ENCODE results near the gene SLC6A13. TPM values are rescaled to one million over a fixed set of nuclear protein-coding genes. Genes with fewer than 3 reads are reported as not detected.

SLC6A13 gene
- total RNA-seq (under 1 TPM; 0.11 to 0.60 TPM), total RNA-seq (0 to 1.0 (median 0.13) reads per million in 172 experiments)
- 0.11 TPM for polyA plus RNA-seq (2013, experiment 1 of 2)
- polyA plus RNA-seq (2013, experiment 2 of 2): 0.44 TPM

DNA sequence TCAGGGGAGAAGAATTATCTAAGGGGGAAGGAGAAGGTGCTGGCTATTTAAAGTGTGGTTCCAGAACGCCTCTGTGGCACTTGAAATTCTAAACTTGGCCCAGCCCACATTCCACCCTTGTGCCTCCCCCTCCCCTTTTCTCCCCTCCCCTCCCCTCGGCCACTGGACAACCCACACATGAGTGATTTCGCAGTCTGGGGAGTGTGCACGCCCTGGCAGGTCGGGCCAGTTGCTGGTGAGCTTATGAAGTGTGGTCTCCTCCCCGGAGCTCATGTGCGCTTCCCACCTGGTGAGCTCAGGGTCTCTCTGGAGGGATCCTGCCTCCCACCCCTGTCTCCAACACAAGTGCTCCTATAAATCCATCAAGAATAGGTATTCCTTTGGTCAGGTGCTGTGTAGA, at the start of gene SLC6A13:
SLC6A13 (minus strand) TSS at position 20 of the 400 bp plus-strand sequence. CDS start 2,784 bp downstream, outside the sequence.
- intact Hi-C loops (cut with DNase I, micrococcal nuclease): no loop called here
- ChIA-PET CTCF (no interaction called here), POLR2A (no interaction called here)
- Histone ChIP-seq H3K9me3 (ENCODE audit: control insufficient read depth in 1 of 2, insufficient read depth in 1 of 2, low read length in 2 of 2) (no peaks in the 10 kb centered on the region), H3K4me1 (ENCODE audit: insufficient read depth, low read length) (no peaks in the 10 kb centered on the region), H3K27ac (ENCODE audit: low read depth in 1 of 2, low read length in 2 of 2) (no peak within 1 kb of the TSS), H3K4me3 (ENCODE audit: low read length) (no peak within 1 kb of the TSS), H3K36me3 (ENCODE audit: insufficient read depth, low read length) (no peaks in the 10 kb centered on the region), H3K27me3 (ENCODE audit: control insufficient read depth in 1 of 2, insufficient read depth in 2 of 2, low read length in 2 of 2) (peaks cover 2 to 6% of the 10 kb centered on the region in 2 experiments)
- Mint-ChIP-seq H3K9me3 (no peaks in the 10 kb centered on the region), H3K27me3 (peaks cover 17% of the 10 kb centered on the region), H3K27ac (no peak within 1 kb of the TSS), H3K36me3 (ENCODE audit: low read depth) (no peaks in the 10 kb centered on the region), H3K4me3 (no peak within 1 kb of the TSS), H3K4me1 (ENCODE audit: low read depth) (peaks cover 13% of the 10 kb centered on the region)
- no peak for DNase-seq
- no peak for ATAC-seq (ENCODE audit: poor library complexity)
- TF ChIP-seq, protein P1, sequence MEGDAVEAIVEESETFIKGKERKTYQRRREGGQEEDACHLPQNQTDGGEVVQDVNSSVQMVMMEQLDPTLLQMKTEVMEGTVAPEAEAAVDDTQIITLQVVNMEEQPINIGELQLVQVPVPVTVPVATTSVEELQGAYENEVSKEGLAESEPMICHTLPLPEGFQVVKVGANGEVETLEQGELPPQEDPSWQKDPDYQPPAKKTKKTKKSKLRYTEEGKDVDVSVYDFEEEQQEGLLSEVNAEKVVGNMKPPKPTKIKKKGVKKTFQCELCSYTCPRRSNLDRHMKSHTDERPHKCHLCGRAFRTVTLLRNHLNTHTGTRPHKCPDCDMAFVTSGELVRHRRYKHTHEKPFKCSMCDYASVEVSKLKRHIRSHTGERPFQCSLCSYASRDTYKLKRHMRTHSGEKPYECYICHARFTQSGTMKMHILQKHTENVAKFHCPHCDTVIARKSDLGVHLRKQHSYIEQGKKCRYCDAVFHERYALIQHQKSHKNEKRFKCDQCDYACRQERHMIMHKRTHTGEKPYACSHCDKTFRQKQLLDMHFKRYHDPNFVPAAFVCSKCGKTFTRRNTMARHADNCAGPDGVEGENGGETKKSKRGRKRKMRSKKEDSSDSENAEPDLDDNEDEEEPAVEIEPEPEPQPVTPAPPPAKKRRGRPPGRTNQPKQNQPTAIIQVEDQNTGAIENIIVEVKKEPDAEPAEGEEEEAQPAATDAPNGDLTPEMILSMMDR (IDR thresholded peaks at IDR 0.05): no peak

DNA sequence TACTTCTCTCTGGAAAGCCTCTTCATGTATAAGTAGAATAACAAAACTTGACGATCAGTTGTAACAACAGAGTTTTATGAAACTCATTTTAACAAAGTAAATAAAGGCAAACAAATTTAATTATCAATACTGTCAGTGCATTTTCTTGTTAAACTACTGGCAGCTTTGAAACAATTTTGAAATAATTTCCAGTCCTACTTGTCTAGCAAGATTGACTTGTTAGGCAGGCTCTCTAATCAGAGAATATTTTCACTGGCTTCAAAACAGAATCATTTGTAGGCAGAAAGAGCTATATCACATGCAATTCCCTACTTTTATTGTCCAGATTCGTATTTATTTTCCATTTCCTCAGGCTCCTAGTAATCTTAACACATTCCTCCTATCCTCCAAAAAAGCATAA, 45.9 kb upstream of the SLC6A13 start:
- ChIA-PET POLR2A (no interaction called here), CTCF (no interaction called here)
- intact Hi-C loops (cut with DNase I, micrococcal nuclease): no loop called here
- H3K36me3 ChIP-seq (ENCODE audit: insufficient read depth, low read length): peaks cover 90% of the 10 kb centered on the region
- Mint-ChIP-seq H3K4me1 (ENCODE audit: low read depth) (peaks cover 21% of the 10 kb centered on the region), H3K27ac (no peak overlapping the region), H3K27me3 (no peaks in the 10 kb centered on the region), H3K4me3 (no peak overlapping the region), H3K36me3 (ENCODE audit: low read depth) (peaks cover 99% of the 10 kb centered on the region), H3K9me3 (no peaks in the 10 kb centered on the region)
- TF ChIP-seq, protein P1 (IDR thresholded peaks at IDR 0.05): no peak
- no peaks in the 10 kb centered on the region for H3K9me3 ChIP-seq (ENCODE audit: control insufficient read depth in 1 of 2, insufficient read depth in 1 of 2, low read length in 2 of 2)
- no peaks in the 10 kb centered on the region for H3K4me1 ChIP-seq (ENCODE audit: insufficient read depth, low read length)
- ATAC-seq (ENCODE audit: poor library complexity) (no peak), DNase-seq (no peak)
- H3K27ac ChIP-seq (ENCODE audit: low read depth in 1 of 2, low read length in 2 of 2): no peak overlapping the region
- H3K4me3 ChIP-seq (ENCODE audit: low read length): no peak overlapping the region
- no peaks in the 10 kb centered on the region for H3K27me3 ChIP-seq (ENCODE audit: control insufficient read depth in 1 of 2, insufficient read depth in 2 of 2, low read length in 2 of 2)

DNA sequence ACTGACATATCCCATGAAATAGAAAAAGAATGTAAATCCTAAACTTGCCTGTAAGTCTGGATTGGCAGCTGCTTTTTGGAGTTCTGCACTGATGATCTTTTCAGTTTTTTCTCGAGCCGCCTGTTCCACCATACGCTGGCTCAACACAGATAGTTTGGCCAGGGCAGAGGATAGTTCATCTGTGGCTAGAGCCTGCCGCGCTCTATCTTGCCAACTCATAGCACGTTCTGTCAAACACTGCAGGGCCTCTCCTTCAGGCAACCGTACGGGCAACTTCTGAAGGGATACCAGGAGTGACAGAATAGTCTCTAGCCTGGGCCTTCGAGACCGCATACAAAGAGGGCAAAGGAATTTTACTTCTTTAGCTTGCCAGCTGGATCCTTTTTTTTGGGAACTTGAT, 44.8 kb upstream of the SLC6A13 start:
- peaks cover 32% of the 10 kb centered on the region for H3K4me1 Mint-ChIP-seq (ENCODE audit: low read depth)
- no peak for DNase-seq
- no peaks in the 10 kb centered on the region for H3K27me3 Mint-ChIP-seq
- no peak overlapping the region for H3K27ac Mint-ChIP-seq
- ChIA-PET CTCF (no interaction called here), POLR2A (no interaction called here)
- peaks cover 100% of the 10 kb centered on the region for H3K36me3 Mint-ChIP-seq (ENCODE audit: low read depth)
- H3K4me3 Mint-ChIP-seq: no peak overlapping the region
- ATAC-seq (ENCODE audit: poor library complexity): no peak
- H3K36me3 ChIP-seq (ENCODE audit: insufficient read depth, low read length): peaks cover 87% of the 10 kb centered on the region
- peaks cover 3% of the 10 kb centered on the region for H3K4me1 ChIP-seq (ENCODE audit: insufficient read depth, low read length)
- TF ChIP-seq, protein P1 (IDR thresholded peaks at IDR 0.05): no peak
- H3K27ac ChIP-seq (ENCODE audit: low read depth in 1 of 2, low read length in 2 of 2): no peak overlapping the region
- intact Hi-C loops (cut with DNase I, micrococcal nuclease): no loop called here
- no peaks in the 10 kb centered on the region for H3K9me3 ChIP-seq (ENCODE audit: control insufficient read depth in 1 of 2, insufficient read depth in 1 of 2, low read length in 2 of 2)
- H3K9me3 Mint-ChIP-seq: no peaks in the 10 kb centered on the region
- H3K4me3 ChIP-seq (ENCODE audit: low read length): no peak overlapping the region
- H3K27me3 ChIP-seq (ENCODE audit: control insufficient read depth in 1 of 2, insufficient read depth in 2 of 2, low read length in 2 of 2): no peaks in the 10 kb centered on the region
